HFF-Myc (cell line): ENCODE data around the gene CDPF1.

Experiments
- DNase-seq: peaks from one replicate; pipeline ENCODE4 v3.0.0-alpha.2; 2011; ENCODE audit warnings: low read depth; ENCODE audit errors: extremely low read depth
- H3K4me3 ChIP-seq: replicated peaks from 2 replicates; pipeline ENCODE4 v1.5.1; 2011; ENCODE audit warnings: low read depth, mild to moderate bottlenecking, control low read depth, low read length
- CTCF ChIP-seq: IDR thresholded peaks from 2 replicates; pipeline ENCODE4 v1.5.1; 2012; ENCODE audit warnings: mild to moderate bottlenecking, low read depth, low read length, control low read depth; ENCODE audit errors: missing control alignments

Gene CDPF1

GRCh38 chr22:46233231-46233630 is 16.9 kb downstream of the CDPF1 start:
- DNase-seq: no peak
- H3K4me3 ChIP-seq: no peak overlapping the region
- no peak for TF ChIP-seq CTCF

GRCh38 chr22:46230262-46230901 is 19.7 kb downstream of the CDPF1 start:
- TF ChIP-seq CTCF: no peak
- H3K4me3 ChIP-seq: no peak overlapping the region
- no peak for DNase-seq

- no peak for TF ChIP-seq CTCF
- no peak for DNase-seq
- H3K4me3 ChIP-seq: no peak overlapping the region
Observed at GRCh38 chr22:46229701-46230100, 20.4 kb downstream of the CDPF1 start.

- DNase-seq: no peak
- no peak overlapping the region for H3K4me3 ChIP-seq
- no peak for TF ChIP-seq CTCF
Observed at GRCh38 chr22:46226577-46226976, 23.5 kb downstream of the CDPF1 start.

GRCh38 chr22:46225631-46226030 is 24.5 kb downstream of the CDPF1 start:
- no peak overlapping the region for H3K4me3 ChIP-seq

GRCh38 chr22:46224898-46225290 is 25.2 kb downstream of the CDPF1 start:
- no peak for DNase-seq

More at GRCh38 chr22:46225631-46226030, 24.5 kb downstream of the CDPF1 start:
- TF ChIP-seq CTCF: no peak
- DNase-seq: no peak

More at GRCh38 chr22:46224898-46225290, 25.2 kb downstream of the CDPF1 start:
- no peak overlapping the region for H3K4me3 ChIP-seq
- TF ChIP-seq CTCF: no peak
